Measurements from ENCODE around the gene NXN.

The NXN gene

DNA sequence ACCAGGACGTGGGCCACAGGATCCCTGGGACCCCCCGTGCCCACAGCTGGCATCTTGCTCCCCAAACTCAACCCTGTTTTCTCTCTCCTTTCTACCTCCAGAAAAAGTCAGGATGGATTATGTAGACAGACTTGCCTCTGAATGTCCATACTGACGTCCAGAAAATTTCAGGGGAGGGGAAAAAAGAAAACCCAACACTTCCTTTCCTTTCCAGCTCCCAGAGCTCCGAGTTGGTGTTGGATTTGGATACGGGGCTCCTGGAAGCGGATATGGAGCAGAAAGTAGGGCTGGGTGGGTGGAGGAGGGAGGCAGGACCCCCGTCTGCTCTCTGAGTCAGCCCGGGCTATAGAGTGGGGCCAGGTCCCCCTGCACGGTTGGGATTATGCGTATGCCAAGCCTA lies 127.2 kb downstream of the NXN start:
- TF ChIP-seq, protein P1, sequence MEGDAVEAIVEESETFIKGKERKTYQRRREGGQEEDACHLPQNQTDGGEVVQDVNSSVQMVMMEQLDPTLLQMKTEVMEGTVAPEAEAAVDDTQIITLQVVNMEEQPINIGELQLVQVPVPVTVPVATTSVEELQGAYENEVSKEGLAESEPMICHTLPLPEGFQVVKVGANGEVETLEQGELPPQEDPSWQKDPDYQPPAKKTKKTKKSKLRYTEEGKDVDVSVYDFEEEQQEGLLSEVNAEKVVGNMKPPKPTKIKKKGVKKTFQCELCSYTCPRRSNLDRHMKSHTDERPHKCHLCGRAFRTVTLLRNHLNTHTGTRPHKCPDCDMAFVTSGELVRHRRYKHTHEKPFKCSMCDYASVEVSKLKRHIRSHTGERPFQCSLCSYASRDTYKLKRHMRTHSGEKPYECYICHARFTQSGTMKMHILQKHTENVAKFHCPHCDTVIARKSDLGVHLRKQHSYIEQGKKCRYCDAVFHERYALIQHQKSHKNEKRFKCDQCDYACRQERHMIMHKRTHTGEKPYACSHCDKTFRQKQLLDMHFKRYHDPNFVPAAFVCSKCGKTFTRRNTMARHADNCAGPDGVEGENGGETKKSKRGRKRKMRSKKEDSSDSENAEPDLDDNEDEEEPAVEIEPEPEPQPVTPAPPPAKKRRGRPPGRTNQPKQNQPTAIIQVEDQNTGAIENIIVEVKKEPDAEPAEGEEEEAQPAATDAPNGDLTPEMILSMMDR (IDR thresholded peaks at IDR 0.05; ENCODE audit: extremely low read depth, missing control alignments) = no peak
- DNase-seq (ENCODE audit: low spot score) = no peak

DNA sequence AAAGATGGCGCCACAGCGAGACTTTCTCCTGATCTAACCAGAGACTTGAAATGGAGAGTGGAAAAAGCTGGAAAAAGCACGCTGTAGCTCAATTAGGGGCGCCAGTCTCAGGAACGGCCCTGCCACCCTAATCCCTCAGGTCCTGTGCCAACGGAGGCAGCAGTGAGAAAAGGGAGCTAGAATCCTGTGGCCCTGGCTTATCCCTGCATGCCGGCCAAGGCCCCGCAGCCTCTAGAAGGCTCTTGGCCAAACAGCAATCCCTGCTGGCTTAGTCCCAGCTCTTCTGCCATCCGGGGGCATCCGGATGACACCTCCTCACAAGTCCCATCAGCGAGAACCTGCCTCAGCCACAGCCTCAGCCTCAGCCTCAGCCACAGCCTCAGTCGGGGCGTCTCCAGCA lies 127.7 kb downstream of the NXN start:
- DNase-seq (ENCODE audit: low spot score) = no peak
- TF ChIP-seq, protein P1 (IDR thresholded peaks at IDR 0.05; ENCODE audit: extremely low read depth, missing control alignments) = no peak

DNA sequence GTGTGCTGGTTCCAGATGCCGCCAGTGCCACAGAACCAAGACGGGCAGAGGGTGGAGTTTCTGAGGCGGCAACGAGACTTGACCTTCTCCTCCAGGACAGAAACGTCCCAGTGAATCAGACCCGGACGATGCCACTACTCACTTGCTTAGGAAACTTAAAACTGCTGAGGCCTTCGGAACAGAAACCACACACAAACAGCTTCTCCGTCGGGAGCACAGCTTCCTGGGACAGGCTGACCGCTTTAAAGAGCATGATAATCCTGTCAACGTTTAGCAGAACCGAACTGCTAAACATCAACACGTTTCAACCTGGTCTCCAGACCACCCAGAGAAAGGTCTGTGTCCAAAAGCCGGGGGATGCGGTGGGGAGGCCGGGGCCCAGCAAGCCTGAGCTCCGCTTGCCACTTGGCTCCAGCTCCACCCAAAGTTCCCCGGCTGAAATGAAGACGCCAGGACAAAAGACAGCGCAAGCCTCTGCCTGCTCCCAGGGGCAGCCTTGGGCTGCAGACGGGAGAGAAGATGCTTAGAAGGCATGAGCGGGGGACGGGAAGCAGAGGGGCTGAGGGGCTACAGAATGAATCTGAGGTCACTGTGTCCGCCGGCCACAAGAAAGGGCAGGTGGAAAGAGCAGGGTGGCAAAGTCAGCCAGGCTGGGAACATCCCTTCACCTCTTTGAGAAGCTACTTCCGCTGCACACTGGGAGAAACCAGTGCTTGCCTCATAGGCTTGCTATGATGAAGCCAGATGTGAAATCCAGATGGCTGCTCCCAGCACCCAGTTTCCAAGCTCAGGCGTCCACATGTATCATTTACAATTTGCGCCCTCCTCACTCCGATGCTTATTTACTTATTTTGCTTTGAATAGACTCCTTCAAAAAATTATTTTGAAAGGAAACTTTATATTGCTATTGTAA lies 128.5 kb downstream of the NXN start:
- no peak for DNase-seq (ENCODE audit: low spot score)
- TF ChIP-seq, protein P1 (IDR thresholded peaks at IDR 0.05; ENCODE audit: extremely low read depth, missing control alignments) = no peak

DNA sequence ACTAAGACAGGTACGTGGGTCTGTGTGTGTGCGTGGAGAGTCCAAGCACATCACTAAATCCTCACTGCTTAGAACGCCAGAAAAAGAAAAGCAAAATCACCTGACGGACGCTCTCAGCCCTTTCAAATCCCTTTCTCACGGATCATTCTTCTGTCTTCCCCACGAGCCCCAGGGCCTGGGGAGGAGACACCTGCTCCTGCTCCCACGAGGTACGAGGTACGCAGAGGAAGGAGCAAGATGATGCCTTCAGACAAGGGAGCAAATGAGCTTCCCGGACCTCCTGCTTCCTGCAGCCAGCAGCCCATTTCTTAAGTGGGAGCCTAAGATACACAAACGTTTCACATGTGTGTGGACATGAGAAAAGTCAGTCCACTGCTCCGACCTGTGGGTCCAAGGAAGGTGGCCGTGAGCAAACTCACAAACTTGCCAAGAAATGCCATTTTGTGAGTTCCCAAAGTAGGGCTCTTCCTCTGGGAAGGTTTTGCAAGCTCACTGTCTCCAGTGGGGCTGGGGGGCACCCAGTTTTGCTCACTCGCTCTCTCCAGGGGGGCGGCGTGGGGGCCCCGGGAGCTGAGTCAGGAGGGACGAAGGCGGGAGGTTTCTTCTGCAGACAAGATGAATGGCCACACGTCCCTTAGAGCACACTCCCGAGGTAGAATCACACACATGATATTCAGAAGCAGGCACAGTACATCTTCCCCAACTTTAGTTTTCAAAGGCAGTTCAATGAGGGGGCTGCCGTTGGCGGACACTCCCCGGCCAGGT lies 129.3 kb downstream of the NXN start:
- no peak for DNase-seq (ENCODE audit: low spot score)
- TF ChIP-seq, protein P1 (IDR thresholded peaks at IDR 0.05; ENCODE audit: extremely low read depth, missing control alignments) = no peak

DNA sequence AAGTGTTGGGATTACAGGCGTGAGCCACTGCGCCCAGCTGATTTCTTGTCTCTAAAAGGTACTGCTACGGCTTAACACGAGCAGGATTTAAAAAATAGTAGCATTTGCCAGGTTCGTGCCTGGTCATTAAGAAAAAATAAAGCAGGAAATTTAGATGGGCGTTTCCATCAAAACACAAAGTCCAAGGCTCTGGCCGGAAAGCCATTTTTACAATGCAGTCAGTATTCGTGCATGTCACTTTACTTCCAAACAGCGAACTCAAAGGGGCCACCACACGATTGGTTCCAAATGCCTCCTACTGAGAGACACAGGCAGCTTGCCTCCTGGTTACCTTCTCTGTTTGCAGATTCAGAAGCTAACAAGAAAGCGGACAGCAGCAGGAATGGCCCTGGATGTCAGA lies 131.2 kb downstream of the NXN start:
- TF ChIP-seq, protein P1 (IDR thresholded peaks at IDR 0.05; ENCODE audit: extremely low read depth, missing control alignments) = no peak
- no peak for DNase-seq (ENCODE audit: low spot score)

DNA sequence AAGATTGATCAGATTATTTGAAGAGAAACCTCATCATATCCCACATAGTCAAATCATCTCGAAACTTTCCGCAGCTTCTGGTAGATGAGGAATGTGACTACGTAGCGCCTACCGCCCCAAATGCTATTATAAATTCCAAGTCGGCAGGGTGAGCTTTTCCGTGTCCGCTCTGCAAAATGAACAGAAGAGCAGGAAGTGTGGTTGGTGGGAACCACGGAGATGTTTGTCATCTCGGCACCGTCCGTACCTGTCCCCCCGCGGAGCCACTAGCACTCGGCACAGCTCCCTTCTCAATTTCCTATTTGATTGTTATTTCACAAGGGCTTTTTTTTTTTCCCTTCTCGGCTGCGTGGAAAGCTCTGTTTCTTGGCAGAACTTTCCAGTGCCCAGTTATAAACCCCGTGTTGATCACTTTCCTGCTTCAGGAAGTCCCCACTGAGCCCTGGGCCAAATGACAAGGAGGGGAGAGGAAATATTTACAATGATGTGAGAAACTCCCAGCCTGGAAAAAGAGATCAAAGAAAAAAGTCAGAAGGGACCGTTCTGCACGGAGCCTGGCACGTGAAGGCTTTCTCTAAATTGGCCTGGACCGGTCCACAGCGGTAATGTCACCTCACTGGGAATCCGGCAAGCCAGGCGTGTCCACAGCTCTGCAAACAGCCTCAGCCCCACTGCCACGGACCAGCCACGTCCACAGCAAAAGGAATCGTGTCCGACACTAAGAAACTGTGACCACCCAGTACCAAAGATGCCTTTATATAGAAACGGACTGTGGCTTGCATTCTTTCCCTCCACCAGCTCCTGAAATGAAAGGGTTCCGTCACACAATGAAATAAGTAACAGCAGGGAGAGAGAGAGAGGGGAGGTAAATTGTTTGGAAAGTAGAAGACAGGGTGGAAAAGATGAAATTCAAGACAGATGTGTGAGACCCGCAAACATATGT lies 132.4 kb downstream of the NXN start:
- DNase-seq (ENCODE audit: low spot score) = no peak
- TF ChIP-seq, protein P1 (IDR thresholded peaks at IDR 0.05; ENCODE audit: extremely low read depth, missing control alignments) = no peak

Data from GM20000 (cell line).